Non-pigmented ciliary epithelial cell (primary cell): ENCODE measurements around the gene AAR2.

ENCODE experiments used
- DNase-seq: peaks from one replicate; pipeline ENCODE4 v3.0.0-alpha.2; 2010; ENCODE audit warnings: low read depth

Gene AAR2

GRCh38 chr20:36218380-36219064, 17.8 kb upstream of the AAR2 start:
- DNase-seq, result no peak

GRCh38 chr20:36219671-36220220, 16.5 kb upstream of the AAR2 start:
- no peak for DNase-seq

- no peak for DNase-seq
Measured at GRCh38 chr20:36225666-36226065, 10.6 kb upstream of the AAR2 start.

- DNase-seq, result no peak
Measured at GRCh38 chr20:36228770-36229169, 7.5 kb upstream of the AAR2 start.

- DNase-seq, result no peak
Measured at GRCh38 chr20:36230019-36230418, 6.3 kb upstream of the AAR2 start.

GRCh38 chr20:36231331-36231730, 4.9 kb upstream of the AAR2 start:
- no peak for DNase-seq

- no peak for DNase-seq
Measured at GRCh38 chr20:36234771-36235320, 1.4 kb upstream of the AAR2 start.

GRCh38 chr20:36236786-36237121, 476 bp downstream of the AAR2 start:
- DNase-seq, result no peak

- DNase-seq, result no peak
Measured at GRCh38 chr20:36237477-36237876, 1.2 kb downstream of the AAR2 start.

GRCh38 chr20:36238153-36238552, 1.9 kb downstream of the AAR2 start:
- DNase-seq, result no peak

GRCh38 chr20:36238760-36239159, 2.5 kb downstream of the AAR2 start:
- DNase-seq, result no peak

- DNase-seq, result no peak
Measured at GRCh38 chr20:36240076-36240475, 3.8 kb downstream of the AAR2 start.

GRCh38 chr20:36241678-36242077, 5.4 kb downstream of the AAR2 start:
- no peak for DNase-seq

GRCh38 chr20:36243726-36244125, 7.4 kb downstream of the AAR2 start:
- no peak for DNase-seq

GRCh38 chr20:36246401-36246800, 10.1 kb downstream of the AAR2 start:
- DNase-seq, result no peak

- DNase-seq, result no peak
Measured at GRCh38 chr20:36248836-36249235, 12.6 kb downstream of the AAR2 start.

GRCh38 chr20:36249450-36249849, 13.2 kb downstream of the AAR2 start:
- DNase-seq, result no peak

GRCh38 chr20:36251426-36251825, 15.1 kb downstream of the AAR2 start:
- DNase-seq, result no peak

GRCh38 chr20:36252511-36252910, 16.2 kb downstream of the AAR2 start:
- DNase-seq, result no peak

GRCh38 chr20:36253036-36253435, 16.8 kb downstream of the AAR2 start:
- DNase-seq, result no peak

- DNase-seq, result no peak
Measured at GRCh38 chr20:36254076-36254475, 17.8 kb downstream of the AAR2 start.

GRCh38 chr20:36255445-36255844, 19.2 kb downstream of the AAR2 start:
- DNase-seq, result no peak

- no peak for DNase-seq
Measured at GRCh38 chr20:36259177-36260061, 23.1 kb downstream of the AAR2 start.
